CD4-positive, alpha-beta T cell treated with Interleukin-4 for 1 hour (primary cell): ENCODE results near the gene NR1I2.

ENCODE experiments used
- DNase-seq, 2 donors: peaks; one replicate each; pipeline ENCODE4 v3.0.0-alpha.2; 2020 to 2022

NR1I2 gene

DNA sequence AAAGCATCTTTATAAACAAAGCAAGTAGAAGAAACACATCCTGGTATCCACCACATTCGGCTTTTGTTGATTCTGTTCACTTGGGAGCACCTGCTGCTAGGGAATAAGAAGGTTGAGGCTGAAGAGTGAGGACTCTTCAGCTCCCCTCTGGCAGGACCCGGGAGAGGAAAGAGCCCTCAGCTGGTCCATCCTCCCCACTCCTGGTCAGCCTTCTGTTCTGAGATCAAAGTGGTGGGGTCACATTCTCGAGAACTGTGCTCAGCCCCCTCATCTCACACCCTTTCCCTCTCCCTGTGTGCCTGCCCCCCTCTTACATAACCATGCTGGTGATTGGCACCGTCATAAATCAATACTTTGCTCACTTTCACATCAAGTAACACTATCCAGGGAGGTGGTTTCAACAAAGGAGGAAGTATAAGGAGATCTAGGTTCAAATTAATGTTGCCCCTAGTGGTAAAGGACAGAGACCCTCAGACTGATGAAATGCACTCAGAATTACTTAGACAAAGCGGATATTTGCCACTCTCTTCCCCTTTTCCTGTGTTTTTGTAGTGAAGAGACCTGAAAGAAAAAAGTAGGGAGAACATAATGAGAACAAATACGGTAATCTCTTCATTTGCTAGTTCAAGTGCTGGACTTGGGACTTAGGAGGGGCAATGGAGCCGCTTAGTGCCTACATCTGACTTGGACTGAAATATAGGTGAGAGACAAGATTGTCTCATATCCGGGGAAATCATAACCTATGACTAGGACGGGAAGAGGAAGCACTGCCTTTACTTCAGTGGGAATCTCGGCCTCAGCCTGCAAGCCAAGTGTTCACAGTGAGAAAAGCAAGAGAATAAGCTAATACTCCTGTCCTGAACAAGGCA is at the start of gene NR1I2:
Gene NR1I2 (plus strand): TSS at position 772 of the 869 bp plus-strand sequence.
- no peak for DNase-seq

DNA sequence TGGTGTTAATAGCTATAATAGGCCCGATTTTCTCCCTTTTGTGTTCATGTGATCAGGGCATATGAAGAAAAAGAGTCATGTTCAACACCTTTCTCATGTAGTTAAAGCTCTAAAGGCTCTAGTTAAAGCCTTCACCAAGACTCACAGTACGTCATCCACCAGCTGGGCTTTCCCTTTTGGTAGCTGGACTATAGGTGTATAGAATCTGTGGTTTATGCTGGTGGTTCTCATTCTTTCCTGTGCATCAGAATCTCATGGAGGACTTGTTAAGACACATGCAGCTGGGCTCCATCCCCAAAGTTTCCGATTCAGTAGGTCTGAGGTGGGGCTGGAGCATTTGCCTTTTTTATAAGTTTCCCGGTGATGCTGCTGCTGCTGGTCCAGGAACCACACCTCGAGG is 48.1 kb upstream of the NR1I2 start:
- DNase-seq, result no peak

DNA sequence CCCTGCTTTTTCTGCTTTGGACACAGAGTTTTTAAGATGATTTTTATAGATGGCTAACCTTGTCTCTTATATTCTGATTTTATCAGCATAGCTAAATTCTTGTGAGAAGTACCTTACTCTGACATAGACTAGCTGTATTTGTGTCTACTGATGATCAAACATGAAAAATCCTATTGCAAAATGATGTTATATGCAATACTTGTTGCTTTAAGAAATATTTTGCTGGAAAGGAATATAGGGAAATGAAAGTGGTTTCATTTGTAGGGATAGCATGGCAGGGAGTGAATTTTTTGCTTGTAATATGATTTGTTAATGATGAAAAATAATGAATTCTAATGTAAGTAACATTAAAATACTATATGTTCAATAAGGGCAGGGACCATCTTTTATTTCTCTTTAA is 43.2 kb upstream of the NR1I2 start:
- no peak for DNase-seq

DNA sequence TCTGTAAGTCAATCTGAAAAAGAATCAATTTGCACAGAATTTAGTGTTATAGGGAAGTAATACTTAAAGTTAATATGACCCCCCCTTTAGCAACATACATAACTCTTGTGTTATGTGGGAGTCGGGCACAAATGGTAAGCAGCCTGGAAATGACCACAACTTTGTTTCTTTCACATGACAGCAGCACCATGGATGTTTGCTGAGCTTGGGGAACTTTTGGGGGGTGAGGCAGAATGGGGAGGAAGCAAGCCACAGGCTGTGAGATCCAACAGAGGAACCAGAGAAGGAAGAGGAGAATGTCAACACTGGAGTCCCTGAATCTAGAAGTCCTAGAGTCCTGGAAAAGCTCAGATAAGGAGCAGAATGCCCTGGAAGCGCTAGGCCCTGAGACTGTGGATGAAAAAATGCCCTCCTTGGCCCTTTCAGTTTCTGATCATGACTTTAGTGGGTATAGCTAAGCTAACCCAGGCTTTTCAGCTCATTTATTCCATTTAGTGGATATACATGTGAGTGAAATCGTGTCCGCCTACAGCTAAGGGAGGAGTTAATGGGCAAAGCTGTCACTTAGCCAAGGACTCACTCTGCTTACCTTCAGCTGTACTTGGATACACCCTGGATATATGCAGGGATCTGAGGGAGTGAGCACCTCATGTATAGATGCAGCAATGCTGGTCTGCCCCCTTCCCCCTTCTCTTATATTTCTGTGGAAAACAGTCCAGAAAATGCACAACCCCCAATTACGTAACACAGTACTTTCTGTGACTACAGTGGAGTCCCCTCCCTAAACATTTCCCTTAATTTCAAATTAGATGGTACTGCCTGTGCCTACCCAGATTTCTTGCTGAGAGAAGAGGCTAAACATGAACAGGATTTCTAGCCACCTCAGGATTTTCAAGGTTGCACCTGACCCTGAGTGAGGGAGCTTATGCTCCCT is 40.0 kb upstream of the NR1I2 start:
- no peak for DNase-seq

DNA sequence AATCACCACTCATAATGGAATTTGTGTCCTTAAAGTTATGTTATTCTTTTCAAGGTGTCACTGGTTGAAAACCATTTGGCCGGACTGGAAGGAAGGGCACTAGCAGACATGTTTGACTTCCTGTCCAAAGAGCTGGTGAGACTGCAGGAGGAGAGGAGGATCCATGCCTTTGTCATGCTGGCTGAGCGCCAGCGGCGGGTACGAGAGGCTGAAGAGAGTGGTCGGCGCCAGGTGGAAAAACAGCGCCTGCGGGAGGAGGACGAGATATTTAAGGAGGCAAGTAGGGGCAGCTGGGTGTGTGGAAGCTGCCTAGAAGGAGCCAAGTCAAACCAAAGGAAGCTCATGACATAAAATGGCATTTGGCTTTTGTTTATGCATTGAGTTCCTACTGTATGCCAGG is 38.0 kb upstream of the NR1I2 start:
- DNase-seq, result no peak

DNA sequence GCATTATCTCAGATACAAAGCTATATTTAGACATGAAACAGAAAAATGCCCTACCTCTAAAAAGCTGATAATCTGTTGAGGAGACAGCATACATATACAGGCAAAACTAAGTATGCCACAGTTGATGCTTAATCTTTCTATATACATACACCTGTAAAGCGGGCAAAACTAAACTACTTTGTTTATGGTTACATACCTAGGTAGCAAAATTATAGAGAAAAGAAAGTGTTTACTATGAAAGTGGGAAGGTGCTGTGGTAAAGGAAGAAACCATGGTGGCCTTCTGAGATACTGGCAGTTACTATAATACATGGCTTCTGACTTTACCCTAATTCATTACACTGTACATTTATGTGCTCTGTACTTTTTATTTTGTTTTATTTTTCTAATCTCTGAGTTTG is 36.0 kb upstream of the NR1I2 start:
- no peak for DNase-seq

DNA sequence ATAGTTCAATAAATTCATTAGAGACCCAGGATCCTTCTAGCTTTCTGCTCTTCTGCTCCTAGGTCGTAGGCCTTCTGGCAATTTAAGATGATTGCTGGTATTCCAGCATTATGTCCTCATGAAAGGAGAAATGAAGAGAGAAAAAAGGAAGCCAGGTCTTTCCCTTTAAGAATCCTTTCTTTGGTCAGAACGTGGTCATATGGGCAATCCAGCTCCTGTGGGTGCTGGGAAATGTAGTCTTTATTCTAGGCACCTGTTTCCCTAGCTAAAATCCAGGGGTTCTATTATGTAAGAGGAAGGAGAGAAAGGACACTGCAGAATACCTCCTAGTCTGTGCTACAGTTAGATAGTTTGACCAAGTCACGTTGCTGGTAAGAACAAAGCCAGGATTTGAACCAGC is 35.5 kb upstream of the NR1I2 start:
- no peak for DNase-seq

DNA sequence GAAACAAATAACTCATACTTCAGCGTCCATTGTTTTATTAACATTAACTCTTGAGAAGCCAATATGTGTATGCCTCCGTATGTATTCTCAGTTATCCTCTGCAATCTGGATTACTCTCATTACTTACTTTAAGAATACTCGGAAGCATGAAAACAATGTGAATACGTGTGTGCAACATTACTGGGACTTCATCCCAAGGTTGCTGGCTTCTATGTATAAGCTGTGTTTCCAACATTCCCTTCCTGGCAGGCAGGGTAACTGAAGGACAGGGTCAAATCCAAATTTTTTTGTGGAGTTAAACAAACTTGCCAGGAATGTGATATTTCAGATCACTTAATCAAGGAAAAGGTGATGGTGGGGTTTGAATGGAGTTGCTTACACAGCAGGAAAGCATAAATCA is 34.5 kb upstream of the NR1I2 start:
- DNase-seq, result no peak

DNA sequence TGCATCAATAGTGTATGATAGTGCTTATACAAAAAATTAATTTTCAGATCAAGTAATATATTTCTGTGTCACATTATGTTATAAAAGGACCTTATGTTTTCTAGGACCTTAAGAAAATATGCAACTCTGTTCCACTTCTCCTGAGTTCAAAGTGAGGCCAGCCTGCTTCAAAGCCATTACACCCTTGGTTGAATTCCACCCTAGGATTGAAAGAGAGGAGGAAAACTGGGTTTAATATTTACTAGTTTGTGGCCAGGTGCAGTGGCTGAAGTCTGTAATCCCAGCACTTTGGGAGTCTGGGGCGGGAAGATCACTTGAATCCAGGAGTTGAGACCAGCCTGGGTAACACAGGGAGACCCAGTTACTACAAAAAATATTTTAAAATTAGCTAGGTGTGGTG is 32.9 kb upstream of the NR1I2 start:
- no peak for DNase-seq

DNA sequence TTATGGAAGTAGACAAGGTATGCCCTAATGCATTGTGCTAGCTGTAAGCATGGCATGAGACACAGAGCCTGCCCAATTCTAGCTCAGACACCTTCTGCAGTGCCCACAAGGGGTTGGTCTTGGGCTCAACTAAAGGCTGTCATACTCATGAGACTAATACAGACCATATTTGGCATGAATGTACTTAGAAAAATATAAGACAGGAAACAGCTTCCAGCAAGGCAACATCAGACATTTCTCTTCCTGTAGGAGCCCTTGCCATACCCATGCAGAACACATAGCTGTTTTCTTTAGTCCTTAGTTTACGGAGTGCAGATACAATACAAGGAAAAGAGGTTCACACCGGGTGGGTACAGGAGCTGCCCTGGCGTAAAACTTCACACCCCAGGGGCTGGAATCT is 30.5 kb upstream of the NR1I2 start:
- DNase-seq, result no peak

DNA sequence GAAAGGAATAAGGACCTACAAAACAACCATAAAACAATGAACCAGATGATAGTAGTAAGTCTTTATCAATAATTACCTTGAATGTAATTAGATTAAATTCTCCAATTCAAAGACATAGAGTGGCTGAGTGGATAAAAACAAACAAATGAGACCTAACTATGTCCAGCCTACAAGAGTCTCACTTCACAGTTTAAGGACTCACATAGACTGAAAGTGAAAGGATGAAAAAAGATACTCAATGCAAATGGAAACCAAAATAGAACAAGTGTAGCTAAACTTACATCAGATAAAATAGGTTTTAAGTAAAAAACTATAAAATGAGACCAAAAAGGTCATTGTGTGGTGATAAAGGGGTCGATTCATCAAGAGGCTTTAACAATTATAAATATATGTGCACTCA is 21.9 kb upstream of the NR1I2 start:
- DNase-seq, result no peak

DNA sequence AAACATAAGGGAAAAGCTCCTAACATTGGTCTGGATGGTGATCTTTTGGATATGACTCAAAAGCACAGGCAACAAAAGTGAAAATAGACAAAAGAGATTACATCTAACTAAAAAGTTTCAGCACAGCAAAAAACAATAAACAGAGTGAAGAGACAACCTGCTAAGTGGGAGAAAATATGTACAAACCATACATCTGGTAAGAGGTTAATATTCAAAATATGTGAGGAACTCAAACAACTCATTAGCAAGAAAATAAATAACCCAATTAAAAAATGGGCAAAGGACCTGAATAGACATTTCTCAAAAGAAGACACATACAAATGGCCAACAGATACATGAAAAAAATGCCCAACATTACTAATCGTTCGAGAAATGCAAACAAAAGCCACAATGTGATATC is 19.0 kb upstream of the NR1I2 start:
- no peak for DNase-seq

DNA sequence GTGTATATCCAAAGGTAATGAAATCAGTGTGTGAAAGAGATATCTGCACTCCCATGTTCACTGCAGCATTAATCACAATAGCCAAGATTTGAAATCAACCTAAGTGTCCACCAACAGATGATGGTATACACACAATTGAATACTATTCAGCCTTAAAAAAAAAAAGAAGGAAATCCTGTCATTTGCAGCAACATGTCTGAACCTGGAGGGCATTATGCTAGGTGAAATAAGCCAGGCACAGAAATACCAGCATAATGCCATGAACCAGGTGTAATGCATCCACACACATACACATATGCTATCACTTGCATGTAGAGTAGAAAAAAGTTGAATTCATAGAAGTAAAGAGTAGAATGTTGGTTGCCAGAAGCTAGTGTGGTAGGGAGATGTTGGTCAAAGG is 18.4 kb upstream of the NR1I2 start:
- no peak for DNase-seq

DNA sequence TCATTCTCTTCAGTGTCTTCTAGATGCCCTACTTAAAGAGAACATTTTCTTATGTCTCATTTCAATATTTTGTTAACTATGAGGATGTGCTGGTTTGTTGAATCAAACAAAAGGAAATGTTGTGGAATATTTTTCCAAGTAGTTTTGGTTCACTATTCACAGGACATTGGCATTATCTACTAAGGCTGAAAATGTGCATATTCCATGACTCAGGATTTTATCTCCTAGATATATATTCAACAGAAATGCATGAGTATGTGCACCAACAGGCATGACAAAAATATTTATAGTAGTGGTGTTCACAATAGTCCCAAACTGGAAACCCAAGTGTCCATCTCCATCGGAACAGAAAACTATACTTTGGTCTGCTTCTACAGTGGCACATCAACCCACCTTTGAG is 16.7 kb upstream of the NR1I2 start:
- no peak for DNase-seq

DNA sequence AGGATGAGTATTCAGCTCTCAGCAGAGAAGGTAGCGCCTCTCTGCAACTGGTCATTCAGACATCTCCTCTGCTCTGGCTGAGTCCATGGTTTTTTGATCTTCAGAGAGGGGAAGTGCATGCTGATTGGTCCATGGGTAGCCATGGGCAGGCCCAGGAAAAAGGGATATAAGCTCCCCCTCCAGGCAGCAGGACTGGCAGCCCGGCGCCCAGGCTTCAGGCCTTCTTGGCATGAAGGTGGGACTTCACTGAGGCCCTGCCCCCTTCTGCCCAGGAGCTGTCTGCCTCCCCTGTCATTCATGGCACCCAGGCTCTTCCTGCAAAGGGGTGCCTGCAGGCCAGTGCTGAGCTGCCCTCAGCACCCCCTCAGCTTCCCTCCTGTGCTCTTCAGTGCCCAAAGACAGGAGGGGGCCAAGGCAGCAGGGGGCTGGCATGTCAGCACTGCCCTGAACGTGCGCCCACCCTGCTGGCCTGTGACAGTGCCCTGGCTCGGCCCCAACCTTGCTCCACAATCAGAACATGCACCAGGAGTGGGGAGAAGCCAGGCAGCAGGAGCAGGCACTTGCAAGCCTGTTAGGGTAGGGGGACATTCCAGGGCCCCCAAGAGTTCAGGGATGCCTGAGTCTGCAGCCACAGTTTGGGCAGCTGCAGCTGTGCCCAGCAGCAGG is 13.8 kb upstream of the NR1I2 start:
- DNase-seq, result no peak

DNA sequence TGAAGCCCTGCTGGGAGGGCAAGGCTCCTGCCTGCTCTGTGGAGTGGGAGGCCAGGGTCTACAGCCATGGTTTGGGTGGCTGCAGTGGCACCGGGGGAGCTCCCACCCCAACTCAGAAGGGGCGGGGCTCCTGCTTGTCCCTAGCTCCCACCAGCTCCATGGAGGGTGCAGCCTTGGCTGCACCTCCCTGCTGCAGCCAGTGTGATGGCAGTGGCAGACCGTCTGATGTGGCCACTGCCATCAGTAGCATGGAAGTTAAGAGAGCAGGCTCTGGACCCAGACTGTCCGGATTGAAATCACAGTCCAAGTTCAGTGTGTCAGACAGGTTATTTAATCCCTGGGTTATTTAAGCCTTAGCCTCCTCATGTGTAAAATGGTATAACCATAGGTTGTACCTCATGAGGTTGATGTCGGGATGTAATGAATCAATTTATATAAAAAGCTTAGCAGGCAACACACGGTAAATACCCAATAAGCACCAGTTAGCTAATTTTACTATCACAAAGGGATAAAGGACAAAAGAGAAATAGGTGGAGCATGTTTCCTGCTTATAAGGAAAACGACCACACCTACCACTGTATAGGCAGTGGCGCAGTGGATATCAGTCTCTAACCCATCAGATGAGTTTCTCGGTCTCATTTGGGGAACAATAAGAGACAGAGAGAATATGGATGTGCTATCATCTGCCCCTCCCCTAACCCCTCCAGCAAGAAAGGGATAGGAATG is 13.1 kb upstream of the NR1I2 start:
- no peak for DNase-seq

DNA sequence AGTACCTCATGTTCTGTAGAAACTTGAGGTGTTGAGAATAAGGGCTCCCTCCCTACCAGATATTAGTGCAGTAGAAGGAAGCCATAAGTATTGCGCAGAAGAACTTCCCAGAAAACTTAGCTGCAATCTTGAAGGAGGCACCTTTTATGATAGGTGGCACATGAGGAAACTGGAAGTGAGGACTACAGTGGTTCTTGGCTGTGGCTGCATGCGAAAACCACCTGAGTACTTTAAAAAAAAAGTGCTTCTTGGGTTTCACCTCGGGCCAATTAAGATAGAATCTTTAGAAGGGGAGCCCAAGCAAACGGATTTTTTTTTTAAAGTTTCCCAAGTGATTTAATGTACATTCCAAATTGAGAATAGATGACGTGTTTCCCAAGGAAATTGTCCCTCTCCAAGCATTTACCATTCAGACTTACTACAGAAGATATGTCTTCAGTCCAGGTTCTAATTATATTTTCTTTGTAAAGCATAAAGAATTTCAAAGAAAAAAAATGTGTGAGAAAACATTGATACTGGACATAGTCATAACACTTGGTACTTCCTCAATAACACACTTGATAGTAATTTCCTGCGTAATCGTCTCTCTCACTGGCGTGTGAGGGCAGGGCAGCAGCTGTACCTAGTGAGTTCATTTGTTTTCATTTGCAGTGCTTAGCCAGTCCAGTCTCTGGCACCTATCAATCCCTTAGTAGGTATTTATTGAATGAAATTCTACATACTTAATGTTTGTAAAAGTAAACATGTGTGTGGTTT is 12.3 kb upstream of the NR1I2 start:
- no peak for DNase-seq

DNA sequence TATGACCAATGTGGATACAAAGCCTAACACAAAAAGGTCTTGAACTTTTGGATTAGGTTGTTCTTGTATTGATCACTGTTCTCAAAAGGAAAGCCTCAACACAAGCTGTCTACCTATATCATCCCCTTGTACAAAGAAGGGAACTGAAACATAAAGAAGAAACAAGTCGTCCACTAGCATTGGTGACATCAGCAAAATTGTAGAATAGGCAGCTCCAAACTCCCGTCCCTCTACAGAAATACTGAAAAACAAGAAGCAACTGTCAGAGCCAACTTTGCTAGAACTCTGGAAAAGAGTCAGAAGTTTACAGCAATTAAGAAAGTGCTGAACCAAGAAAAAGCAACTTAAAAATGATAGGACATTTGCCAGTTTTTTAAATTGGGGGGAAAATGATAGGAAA is 7.5 kb upstream of the NR1I2 start:
- no peak for DNase-seq

DNA sequence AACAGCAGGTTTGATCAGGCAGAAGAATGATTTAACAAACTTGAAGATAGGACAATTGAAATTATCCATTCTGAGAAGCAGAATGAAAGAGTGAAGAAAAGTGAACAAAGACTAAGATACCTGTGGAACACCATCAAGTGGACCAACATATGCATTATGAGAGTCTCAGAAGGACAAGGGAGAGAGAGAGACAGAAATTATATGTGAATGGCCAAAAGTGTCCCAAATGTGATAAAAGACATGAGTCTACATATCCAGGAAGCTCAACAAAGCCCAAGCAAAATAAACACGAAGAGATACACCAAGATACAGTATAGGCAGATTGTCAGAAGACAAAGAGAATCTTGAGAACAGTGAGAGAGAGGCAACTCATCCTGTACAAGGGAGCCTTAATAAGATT is 5.6 kb upstream of the NR1I2 start:
- DNase-seq, result no peak

DNA sequence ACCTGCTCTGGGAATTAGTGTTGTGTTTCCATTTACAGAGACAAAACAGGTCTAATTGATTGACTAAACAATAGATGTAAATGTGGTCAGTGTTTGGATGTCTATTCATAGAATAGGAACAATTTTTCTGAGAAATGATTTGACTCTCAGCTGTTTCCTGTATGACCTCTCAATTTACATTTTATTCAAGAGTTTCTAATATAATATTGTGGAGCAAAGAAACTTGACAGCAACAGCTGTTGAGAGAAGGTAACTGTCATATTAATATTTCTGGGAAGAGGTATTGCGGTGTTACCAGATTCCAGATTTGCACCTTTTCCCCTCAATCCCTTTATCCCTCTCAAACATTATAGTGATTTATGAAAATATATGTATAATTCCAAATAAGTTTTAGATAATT is 3.7 kb upstream of the NR1I2 start:
- DNase-seq, result no peak

DNA sequence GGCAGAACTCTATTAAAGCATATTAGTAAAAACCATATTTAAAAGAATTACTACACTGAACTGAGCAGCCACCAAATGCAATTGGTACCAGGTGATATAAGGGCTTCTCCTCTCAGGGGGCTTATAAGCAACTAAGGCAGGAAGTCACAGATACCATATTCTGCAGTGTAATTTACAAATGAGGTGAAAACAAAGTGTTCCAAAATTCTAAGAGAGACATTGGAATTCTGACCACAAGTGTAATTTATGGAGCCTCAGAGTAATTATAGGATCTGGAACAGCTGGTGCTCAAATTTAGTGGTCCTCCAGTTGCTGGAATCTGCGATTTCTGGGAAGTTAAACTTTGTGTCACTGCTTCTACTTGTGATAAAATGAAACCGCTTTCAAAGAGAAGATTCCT is 3.1 kb upstream of the NR1I2 start:
- DNase-seq, result no peak

DNA sequence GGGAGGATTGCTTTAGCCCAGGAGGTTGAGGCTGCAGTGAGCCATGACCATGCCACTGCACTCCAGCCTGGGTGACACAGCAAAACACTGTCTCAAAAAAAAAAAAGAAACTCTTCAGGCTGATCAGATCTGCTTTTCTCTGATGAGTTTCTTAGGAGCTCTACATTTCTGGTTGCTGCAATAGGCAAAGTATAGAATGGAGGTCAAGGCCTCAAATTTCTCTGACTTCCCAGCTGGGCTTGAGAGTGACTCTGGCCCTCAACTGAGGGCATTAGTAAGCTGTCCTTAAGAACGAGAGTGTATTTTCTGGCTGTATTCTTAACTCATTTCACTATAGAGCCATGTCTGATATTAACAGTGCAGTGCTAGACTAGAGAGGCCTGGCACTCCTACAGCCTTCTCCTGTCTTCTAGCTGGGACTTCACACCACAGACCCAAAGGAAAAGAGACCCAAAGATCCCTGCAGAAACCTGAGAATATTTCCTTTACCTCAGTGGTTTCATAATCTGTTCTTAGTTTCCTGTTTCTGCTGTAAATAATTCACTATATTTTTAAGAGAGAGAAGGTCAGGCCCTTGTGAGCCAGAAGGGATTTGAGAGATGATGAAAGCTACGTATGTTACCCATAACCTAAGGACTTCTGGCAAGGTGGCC is 2.0 kb upstream of the NR1I2 start:
- DNase-seq, result no peak
